Measurements from ENCODE around the gene BTNL8.

DNA sequence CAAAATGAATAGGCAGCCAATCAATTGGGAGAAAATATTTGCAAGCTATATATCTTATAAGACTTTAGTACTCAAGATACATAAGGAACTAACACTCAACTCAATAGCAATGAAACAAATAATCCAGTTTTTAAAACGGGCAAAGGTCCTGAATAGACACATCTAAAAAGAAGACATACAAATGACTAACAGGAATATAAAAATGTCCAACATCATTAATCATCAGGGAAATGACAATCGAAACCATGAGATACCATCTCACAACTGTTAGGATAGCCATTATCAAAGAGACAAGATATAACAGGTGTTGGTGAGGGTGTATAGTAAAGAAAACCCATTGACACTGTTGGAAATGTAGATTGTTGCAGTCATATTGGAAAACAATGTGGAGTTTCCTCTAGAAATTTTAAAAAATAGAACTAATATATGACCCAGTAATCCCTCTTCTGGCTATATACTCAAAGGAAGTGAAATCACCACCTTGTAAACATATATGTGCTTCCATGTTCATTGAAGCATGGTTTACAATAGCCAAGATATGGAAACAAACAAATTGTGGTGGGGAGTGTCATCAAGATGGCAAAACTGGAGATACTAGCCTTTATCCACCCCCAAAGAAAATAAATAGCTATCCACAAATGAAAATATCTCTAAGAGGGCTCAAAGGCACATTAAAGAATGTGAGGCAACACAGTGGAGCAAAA, 75.8 kb downstream of the BTNL8 start:
- TF ChIP-seq, protein P1, sequence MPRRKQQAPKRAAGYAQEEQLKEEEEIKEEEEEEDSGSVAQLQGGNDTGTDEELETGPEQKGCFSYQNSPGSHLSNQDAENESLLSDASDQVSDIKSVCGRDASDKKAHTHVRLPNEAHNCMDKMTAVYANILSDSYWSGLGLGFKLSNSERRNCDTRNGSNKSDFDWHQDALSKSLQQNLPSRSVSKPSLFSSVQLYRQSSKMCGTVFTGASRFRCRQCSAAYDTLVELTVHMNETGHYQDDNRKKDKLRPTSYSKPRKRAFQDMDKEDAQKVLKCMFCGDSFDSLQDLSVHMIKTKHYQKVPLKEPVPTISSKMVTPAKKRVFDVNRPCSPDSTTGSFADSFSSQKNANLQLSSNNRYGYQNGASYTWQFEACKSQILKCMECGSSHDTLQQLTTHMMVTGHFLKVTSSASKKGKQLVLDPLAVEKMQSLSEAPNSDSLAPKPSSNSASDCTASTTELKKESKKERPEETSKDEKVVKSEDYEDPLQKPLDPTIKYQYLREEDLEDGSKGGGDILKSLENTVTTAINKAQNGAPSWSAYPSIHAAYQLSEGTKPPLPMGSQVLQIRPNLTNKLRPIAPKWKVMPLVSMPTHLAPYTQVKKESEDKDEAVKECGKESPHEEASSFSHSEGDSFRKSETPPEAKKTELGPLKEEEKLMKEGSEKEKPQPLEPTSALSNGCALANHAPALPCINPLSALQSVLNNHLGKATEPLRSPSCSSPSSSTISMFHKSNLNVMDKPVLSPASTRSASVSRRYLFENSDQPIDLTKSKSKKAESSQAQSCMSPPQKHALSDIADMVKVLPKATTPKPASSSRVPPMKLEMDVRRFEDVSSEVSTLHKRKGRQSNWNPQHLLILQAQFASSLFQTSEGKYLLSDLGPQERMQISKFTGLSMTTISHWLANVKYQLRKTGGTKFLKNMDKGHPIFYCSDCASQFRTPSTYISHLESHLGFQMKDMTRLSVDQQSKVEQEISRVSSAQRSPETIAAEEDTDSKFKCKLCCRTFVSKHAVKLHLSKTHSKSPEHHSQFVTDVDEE (CRISPR knock-in tag; IDR thresholded peaks at IDR 0.05) = no peak
- TF ChIP-seq, protein P2, sequence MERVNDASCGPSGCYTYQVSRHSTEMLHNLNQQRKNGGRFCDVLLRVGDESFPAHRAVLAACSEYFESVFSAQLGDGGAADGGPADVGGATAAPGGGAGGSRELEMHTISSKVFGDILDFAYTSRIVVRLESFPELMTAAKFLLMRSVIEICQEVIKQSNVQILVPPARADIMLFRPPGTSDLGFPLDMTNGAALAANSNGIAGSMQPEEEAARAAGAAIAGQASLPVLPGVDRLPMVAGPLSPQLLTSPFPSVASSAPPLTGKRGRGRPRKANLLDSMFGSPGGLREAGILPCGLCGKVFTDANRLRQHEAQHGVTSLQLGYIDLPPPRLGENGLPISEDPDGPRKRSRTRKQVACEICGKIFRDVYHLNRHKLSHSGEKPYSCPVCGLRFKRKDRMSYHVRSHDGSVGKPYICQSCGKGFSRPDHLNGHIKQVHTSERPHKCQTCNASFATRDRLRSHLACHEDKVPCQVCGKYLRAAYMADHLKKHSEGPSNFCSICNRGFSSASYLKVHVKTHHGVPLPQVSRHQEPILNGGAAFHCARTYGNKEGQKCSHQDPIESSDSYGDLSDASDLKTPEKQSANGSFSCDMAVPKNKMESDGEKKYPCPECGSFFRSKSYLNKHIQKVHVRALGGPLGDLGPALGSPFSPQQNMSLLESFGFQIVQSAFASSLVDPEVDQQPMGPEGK (CRISPR knock-in tag; IDR thresholded peaks at IDR 0.05; ENCODE audit: borderline replicate concordance) = no peak
- no peak for TF ChIP-seq TOX (CRISPR knock-in tag; IDR thresholded peaks at IDR 0.05; ENCODE audit: borderline replicate concordance)
- TF ChIP-seq ZFP30 (CRISPR knock-in tag; IDR thresholded peaks at IDR 0.05) = no peak
- TF ChIP-seq, protein P3, sequence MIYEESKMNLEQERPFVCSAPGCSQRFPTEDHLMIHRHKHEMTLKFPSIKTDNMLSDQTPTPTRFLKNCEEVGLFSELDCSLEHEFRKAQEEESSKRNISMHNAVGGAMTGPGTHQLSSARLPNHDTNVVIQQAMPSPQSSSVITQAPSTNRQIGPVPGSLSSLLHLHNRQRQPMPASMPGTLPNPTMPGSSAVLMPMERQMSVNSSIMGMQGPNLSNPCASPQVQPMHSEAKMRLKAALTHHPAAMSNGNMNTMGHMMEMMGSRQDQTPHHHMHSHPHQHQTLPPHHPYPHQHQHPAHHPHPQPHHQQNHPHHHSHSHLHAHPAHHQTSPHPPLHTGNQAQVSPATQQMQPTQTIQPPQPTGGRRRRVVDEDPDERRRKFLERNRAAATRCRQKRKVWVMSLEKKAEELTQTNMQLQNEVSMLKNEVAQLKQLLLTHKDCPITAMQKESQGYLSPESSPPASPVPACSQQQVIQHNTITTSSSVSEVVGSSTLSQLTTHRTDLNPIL (CRISPR knock-in tag; IDR thresholded peaks at IDR 0.05; ENCODE audit: low read depth) = no peak
- TF ChIP-seq ZNF70 (CRISPR knock-in tag; IDR thresholded peaks at IDR 0.05) = no peak
- TF ChIP-seq, protein P4, sequence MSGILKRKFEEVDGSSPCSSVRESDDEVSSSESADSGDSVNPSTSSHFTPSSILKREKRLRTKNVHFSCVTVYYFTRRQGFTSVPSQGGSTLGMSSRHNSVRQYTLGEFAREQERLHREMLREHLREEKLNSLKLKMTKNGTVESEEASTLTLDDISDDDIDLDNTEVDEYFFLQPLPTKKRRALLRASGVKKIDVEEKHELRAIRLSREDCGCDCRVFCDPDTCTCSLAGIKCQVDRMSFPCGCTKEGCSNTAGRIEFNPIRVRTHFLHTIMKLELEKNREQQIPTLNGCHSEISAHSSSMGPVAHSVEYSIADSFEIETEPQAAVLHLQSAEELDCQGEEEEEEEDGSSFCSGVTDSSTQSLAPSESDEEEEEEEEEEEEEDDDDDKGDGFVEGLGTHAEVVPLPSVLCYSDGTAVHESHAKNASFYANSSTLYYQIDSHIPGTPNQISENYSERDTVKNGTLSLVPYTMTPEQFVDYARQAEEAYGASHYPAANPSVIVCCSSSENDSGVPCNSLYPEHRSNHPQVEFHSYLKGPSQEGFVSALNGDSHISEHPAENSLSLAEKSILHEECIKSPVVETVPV (CRISPR knock-in tag; IDR thresholded peaks at IDR 0.05) = no peak
- TF ChIP-seq RARB (CRISPR knock-in tag; IDR thresholded peaks at IDR 0.05) = no peak
- TF ChIP-seq ZNF8 (CRISPR knock-in tag; IDR thresholded peaks at IDR 0.05) = no peak

Data from SK-N-SH treated with all-trans-retinoic acid at 6 μM for 48 hours (cell line).